HG03045 (cell line): ENCODE results near the gene SFXN5.

Experiments used
- ATAC-seq: cut with Tn5 transposase; IDR thresholded peaks from one replicate; pipeline ENCODE4 v1.9.1; 2021; ENCODE audit warnings: mild to moderate bottlenecking, moderate library complexity; ENCODE audit not compliant: unreplicated experiment

SFXN5 gene

DNA sequence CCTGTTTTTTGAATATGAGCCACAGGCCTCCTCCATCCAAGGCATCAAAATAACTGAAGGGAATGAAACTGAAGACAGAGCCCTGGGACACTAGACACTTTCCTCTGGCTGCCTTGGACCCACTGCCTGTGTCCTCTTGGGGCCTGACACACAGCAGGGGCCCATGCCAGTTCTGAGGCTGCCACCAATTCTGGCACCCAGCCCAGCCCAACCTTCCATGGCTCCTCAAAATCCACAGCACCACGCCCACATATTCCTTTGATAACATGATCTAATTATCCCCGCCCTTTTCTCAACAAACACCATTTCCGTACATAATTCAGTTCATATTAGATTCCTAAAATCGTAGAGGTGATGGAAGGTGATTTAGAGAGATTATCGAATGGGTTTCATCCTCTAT, 90.0 kb downstream of the SFXN5 start:
- no peak for ATAC-seq

DNA sequence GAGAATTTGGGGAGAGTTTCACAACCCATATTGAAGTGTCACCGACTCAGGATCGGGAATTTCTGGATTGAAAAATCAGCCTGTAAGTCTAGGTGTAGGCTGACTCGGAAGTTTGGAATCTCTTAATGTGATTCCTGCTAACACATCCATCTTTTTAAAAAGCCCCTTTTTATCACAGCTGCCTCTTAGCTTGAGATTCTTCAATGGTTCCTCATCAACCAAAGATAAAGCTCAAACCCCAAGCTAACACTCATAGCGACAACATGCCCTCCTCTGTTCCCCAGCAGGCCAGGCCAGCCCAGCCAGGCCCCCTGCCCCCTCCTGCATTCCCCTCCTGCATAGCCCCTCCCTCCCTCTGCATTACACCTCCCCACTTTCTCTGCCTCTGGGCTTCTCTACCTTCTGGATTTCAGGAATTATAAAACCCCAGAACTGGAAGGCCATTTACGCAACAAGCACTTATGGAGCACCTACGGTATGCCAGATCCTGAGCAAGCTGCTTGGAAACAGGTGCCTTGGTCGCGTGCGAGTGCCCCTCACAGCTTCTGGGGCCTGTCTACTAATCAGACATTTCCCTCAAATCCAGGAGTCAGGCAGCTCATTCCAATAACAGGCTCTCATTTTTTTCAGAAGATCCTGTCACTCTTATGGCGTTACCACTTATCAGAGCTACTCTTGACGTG, 90.8 kb downstream of the SFXN5 start:
- ATAC-seq, result no peak

DNA sequence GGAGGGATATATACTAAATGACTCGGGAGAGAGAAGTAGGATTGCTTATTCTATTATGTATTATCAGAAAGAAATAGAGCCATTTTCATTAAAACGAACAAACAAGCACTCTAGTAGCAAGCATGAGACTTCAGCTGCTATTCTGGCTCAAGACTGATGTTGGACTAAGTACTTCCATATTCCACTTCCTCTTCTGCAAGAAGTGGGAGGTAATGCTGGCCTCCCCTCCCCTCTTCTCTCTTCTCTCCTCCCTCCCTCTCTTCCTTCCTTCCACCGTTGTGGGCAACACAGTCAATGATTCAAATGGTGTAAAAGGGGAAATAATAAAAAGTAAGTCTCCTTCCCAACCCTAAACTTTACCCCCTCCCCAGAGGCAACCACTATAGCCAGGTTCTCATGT, 91.6 kb downstream of the SFXN5 start:
- no peak for ATAC-seq

- no peak for ATAC-seq
Measured at GRCh38 chr2:72975017-72975416, 96.5 kb downstream of the SFXN5 start.

- ATAC-seq, result no peak
Measured at GRCh38 chr2:72974436-72974754, 97.1 kb downstream of the SFXN5 start.

GRCh38 chr2:72973566-72974435, 97.7 kb downstream of the SFXN5 start:
- ATAC-seq, result peak; percentile 81

DNA sequence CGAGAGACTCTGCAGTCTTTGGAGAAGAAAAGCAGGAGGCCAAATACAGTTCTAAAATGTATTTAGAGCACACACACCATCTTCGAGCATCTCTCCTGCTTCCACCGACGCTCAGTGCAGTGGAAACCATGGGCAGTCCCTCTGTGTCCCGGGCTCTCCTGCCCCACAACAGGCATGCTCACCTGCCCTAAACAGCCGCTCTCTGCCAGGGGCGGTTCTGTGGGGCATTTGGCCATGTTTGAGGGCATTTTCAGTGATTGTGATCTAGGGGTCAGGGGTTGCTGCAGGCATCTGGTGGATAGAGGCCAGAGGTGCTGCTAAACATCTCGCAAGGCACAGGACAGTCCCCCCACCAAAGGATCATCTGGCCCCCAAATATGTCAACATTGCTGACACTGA, 98.4 kb downstream of the SFXN5 start:
- no peak for ATAC-seq

DNA sequence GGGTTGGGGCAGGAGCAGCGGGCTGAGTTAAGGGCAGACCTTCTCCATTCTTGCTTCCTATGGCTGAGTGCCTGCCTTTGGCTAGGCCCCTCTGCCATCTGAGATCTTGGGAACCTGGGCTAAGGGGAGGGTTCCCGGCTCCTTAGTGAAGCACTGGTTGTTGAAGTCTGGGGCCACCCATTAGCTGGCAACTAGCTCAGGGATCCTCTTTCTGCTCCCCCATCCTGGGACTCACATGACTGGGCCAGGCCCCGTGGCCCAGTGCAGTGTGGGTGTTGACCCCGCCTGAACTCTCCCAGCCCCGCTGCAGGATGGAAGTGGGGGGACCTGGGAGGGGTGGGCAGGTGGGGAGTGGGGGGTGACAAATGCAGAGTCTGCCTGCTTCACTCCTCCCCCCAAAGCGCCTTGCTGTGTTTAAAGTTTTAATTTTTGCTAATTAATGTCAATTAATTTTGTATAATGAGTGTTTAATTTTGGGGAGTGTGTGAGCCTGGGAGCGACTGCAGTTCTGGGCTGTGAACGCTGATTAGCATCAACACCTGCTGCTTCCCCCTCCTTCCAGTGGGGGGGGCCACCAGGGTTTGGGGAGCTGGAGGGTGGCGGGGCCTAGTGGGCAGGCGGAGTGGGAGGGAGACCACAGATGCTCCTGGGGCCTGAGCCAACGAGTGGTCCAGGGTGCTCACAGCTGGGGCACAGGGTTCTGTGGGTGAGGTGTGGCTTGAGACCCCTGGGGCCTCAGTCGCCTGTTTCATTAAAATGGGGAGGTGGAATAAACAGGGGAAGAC, 99.0 kb downstream of the SFXN5 start:
- no peak for ATAC-seq

GRCh38 chr2:72971036-72971435, 100.5 kb downstream of the SFXN5 start:
- ATAC-seq, result no peak

- ATAC-seq, result no peak
Measured at GRCh38 chr2:72969706-72970105, 101.8 kb downstream of the SFXN5 start.

- ATAC-seq, result no peak
Measured at GRCh38 chr2:72968286-72968685, 103.2 kb downstream of the SFXN5 start.

GRCh38 chr2:72965770-72966450, 105.6 kb downstream of the SFXN5 start:
- no peak for ATAC-seq

- ATAC-seq, result no peak
Measured at GRCh38 chr2:72965016-72965415, 106.5 kb downstream of the SFXN5 start.

DNA sequence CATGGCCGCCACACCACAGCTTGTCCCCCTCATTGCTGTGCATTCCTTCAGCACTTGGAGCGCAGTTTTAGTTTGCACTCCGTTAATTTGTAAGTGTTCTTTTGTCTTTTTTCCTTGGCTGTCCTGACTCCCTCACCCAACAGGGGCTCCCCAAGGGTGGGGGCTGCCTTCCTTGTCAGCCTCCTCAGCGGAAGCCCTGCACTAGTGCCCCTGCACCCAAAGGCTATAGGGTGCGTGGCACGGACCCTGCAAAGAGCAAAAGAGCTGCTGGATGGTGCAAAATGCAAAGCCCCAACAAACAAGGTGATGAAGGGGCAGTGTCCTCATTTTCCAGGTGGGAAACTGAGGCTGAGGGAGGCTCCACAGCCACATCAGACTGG, 107.4 kb downstream of the SFXN5 start:
- no peak for ATAC-seq

DNA sequence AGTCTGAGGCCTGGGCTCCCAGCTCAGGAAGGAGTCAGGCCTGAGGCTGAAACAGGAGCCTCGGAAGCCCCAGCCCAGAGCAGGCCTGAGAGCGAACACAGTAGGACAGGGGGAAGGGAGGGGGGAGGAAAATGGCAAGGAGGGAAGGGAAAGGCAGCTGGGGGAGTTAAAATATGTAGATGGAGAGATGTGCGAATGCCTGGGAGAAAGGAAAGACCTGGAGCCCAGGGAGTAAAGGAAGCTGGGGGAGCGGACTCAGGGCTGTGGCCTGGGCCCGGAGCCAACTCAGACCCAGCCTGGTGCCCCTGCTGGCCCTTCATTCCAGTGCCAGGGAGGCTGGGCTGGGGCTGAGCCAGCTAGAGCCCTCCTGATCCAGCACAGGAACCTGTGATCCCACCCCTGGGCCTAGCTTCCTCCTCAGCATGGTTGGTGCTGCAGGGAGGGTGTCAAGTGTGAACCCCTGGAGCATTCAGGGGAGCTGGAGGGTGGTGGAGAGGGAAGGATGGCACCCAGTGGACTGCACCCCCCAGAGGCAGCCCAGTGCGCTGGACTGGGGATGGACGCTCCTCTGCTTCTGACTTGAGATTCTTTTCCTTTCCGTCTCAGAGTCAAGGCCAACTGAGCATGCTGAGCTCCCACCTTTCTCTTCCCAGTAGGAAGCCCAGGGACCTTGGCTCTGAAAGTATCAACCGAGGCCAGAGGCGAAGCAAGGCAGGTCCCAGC, 107.9 kb downstream of the SFXN5 start:
- ATAC-seq, result no peak

- no peak for ATAC-seq
Measured at GRCh38 chr2:72962911-72963310, 108.6 kb downstream of the SFXN5 start.

GRCh38 chr2:72961853-72962468, 109.6 kb downstream of the SFXN5 start:
- no peak for ATAC-seq

DNA sequence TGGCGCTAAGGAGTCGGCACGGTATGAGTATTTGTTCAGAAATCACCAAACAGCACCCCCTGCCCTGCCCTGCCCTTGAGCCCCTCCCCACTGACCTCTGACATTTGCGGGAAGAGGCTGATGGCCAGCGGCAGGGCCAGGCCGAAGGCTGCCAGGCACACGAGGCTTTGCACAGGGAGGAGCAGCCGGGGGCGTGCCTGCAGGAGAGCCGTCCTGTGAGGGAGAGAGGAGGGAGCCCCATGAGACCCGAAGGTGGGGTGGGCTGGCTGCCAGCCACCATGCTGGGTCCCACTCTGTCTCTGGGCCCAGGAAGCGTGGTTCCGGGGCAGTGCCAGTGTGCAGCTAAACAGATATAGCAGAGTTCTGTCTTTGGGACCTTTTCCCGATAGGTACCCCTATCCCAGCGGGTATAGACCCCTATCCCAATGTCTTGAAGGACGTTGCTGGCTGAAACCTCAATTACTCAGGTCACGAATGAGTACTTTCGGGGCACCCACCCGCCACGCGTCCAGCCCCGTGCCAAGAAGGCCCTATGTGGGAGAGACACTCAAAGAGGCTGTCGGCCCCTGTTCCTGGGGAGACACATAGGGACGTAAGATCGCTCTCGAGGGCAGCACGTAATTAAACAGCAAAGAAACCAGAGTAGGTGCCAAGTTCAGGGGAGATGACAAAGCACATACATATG, 110.3 kb downstream of the SFXN5 start:
- ATAC-seq, result no peak
